ENCODE data around the gene PARD6B.
"Not testable (repeated sequence)": the region's sequence is repeated elsewhere in the genome, so short reads cannot be mapped to it uniquely, and the experiment has no call there.

DNA sequence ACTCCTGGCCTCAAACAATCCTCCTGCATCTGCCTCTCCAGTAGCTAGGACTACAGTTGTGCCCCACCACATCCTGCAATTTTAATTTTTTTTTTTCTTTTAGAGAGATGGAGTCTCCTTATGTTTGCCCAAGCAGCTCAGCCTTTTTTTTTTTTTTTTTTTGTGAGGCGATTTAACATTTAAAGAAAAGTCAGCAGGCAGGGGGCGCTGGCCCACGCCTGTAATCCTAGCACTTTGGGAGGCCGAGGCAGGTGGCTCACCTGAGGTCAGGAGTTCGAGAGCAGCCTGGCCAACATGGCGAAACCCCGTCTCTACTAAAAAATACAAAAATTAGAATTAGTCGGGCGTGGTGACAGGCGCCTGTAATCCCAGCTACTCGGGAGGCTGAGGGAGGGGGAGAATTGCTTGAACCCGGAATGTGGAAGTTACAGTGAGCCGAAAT is 62.2 kb downstream of the PARD6B start:
- not testable (repeated sequence) for TF ChIP-seq CTCF (IDR thresholded peaks at IDR 0.05; ENCODE audit: insufficient read depth, low read depth, low read length); EZH2 (IDR thresholded peaks at IDR 0.05; ENCODE audit: insufficient read depth, low read length)

Data from astrocyte (in vitro differentiated cells and primary cell).